GM18858 (cell line): ENCODE results near the gene ANKRD13B.

Source experiments
- ATAC-seq: cut with Tn5 transposase; IDR thresholded peaks from one replicate; pipeline ENCODE4 v1.9.1; 2021; ENCODE audit not compliant: unreplicated experiment

The ANKRD13B gene

GRCh38 chr17:29568331-29569244 lies 24.3 kb upstream of the ANKRD13B start, which contains the start of gene TP53I13:
TP53I13 (plus strand) TSS chr17:29568701; CDS start chr17:29568759, 58 bp downstream.
- no peak for ATAC-seq

- no peak for ATAC-seq
Observed at GRCh38 chr17:29569245-29569950, 23.5 kb upstream of the ANKRD13B start.

GRCh38 chr17:29570521-29570920 lies 22.4 kb upstream of the ANKRD13B start:
- no peak for ATAC-seq

- no peak for ATAC-seq
Observed at GRCh38 chr17:29571486-29571882, 21.4 kb upstream of the ANKRD13B start.

- no peak for ATAC-seq
Observed at GRCh38 chr17:29571883-29572681, 20.9 kb upstream of the ANKRD13B start.

GRCh38 chr17:29572691-29573557 lies 20.0 kb upstream of the ANKRD13B start:
- ATAC-seq, result no peak

GRCh38 chr17:29573558-29573869 lies 19.4 kb upstream of the ANKRD13B start:
- no peak for ATAC-seq

- no peak for ATAC-seq
Observed at GRCh38 chr17:29573871-29574731, 18.8 kb upstream of the ANKRD13B start.

GRCh38 chr17:29574732-29575510 lies 18.0 kb upstream of the ANKRD13B start:
- no peak for ATAC-seq

- no peak for ATAC-seq
Observed at GRCh38 chr17:29575511-29576213, 17.3 kb upstream of the ANKRD13B start.

- ATAC-seq, result no peak
Observed at GRCh38 chr17:29576214-29577000, 16.5 kb upstream of the ANKRD13B start.

- ATAC-seq, result no peak
Observed at GRCh38 chr17:29577001-29577370, 15.9 kb upstream of the ANKRD13B start.

GRCh38 chr17:29577385-29578211 lies 15.3 kb upstream of the ANKRD13B start:
- no peak for ATAC-seq

GRCh38 chr17:29578626-29579485 lies 14.1 kb upstream of the ANKRD13B start:
- ATAC-seq, result no peak
